Neural progenitor cell (in vitro differentiated cells): Measurements from ENCODE around the gene IFI44L. TPM values are rescaled to one million over a fixed set of nuclear protein-coding genes. Genes with fewer than 3 reads are reported as not detected.

Experiments
- DNase-seq: peaks from one replicate; pipeline ENCODE4 v3.0.0-alpha.2; 2016; ENCODE audit warnings: low spot score
- H2AFZ ChIP-seq: fragments of 200-600 bp; sonication (generic); replicated peaks from 2 replicates; pipeline ENCODE4 v1.6.1; 2016; ENCODE audit warnings: antibody characterized with exemption
- H3F3A ChIP-seq: fragments of 200-600 bp; sonication (generic); 2 replicates; pipeline ENCODE4 v1.6.1; 2016; ENCODE audit warnings: antibody characterized with exemption, low read depth
- H3K27ac ChIP-seq: fragments of 200-600 bp; sonication (generic); 2 replicates; pipeline ENCODE4 v1.5.1; 2016; ENCODE audit warnings: mild to moderate bottlenecking
- H3K27me3 ChIP-seq: fragments of 200-600 bp; sonication (generic); 2 replicates; pipeline ENCODE4 v1.6.1; 2016; ENCODE audit warnings: mild to moderate bottlenecking, moderate library complexity
- H3K36me3 ChIP-seq: fragments of 200-600 bp; sonication (generic); 2 replicates; pipeline ENCODE4 v1.5.1; 2016
- H3K4me1 ChIP-seq: fragments of 200-600 bp; sonication (generic); 2 replicates; pipeline ENCODE4 v1.6.1; 2016; ENCODE audit warnings: mixed run types
- H3K4me2 ChIP-seq: fragments of 200-600 bp; sonication (generic); 2 replicates; pipeline ENCODE4 v1.6.1; 2016
- H3K4me3 ChIP-seq: fragments of 200-600 bp; sonication (generic); 2 replicates; pipeline ENCODE4 v1.5.1; 2016
- H3K79me2 ChIP-seq: fragments of 200-600 bp; sonication (generic); 2 replicates; pipeline ENCODE4 v1.6.1; 2016; ENCODE audit warnings: low read depth
- H3K9ac ChIP-seq: fragments of 200-600 bp; sonication (generic); 2 replicates; pipeline ENCODE4 v1.6.1; 2016
- H3K9me3 ChIP-seq: fragments of 200-600 bp; sonication (generic); 2 replicates; pipeline ENCODE4 v1.5.1; 2016; ENCODE audit warnings: low read depth
- H4K20me1 ChIP-seq: fragments of 200-600 bp; sonication (generic); 2 replicates; pipeline ENCODE4 v1.6.1; 2016; ENCODE audit warnings: low read depth
- H3K27ac Mint-ChIP-seq: 3 replicates; pipeline ENCODE4 v1.8.0; 2021; ENCODE audit warnings: mixed read lengths
- H3K27me3 Mint-ChIP-seq: 2 replicates; pipeline ENCODE4 v1.8.0; 2022; ENCODE audit warnings: low read depth, mild to moderate bottlenecking, inconsistent platforms, moderate library complexity, mixed read lengths; ENCODE audit not compliant: insufficient read depth
- H3K36me3 Mint-ChIP-seq: 3 replicates; pipeline ENCODE4 v1.8.0; 2021; ENCODE audit warnings: mixed read lengths
- H3K4me1 Mint-ChIP-seq: 3 replicates; pipeline ENCODE4 v1.8.0; 2021; ENCODE audit warnings: mixed read lengths
- H3K4me3 Mint-ChIP-seq: 3 replicates; pipeline ENCODE4 v1.8.0; 2021; ENCODE audit warnings: mild to moderate bottlenecking, moderate library complexity, mixed read lengths
- H3K9me3 Mint-ChIP-seq: 3 replicates; pipeline ENCODE4 v1.8.0; 2020; ENCODE audit warnings: mixed read lengths
- EZH2 ChIP-seq: fragments of 200-600 bp; sonication (generic); IDR thresholded peaks from 2 replicates; pipeline ENCODE4 v1.6.1; 2017; ENCODE audit warnings: antibody characterized with exemption, mild to moderate bottlenecking, moderate library complexity
- EZH2phosphoT487 ChIP-seq: fragments of 200-600 bp; sonication (generic); IDR thresholded peaks from 2 replicates; pipeline ENCODE4 v1.6.1; 2017; ENCODE audit warnings: antibody characterized with exemption
- total RNA-seq: library from RNA; depleted of rRNA; stranded (reverse); fragments of >200 nt; gene quantifications from 2 replicates; pipeline ENCODE4 v1.2.3, GENCODE V29; 2015; ENCODE audit warnings: low replicate concordance
- TF ChIP-seq, protein P1 (sequence below): fragments of 200-600 bp; sonication (generic); IDR thresholded peaks from 2 replicates; pipeline ENCODE4 v1.5.1; 2017; ENCODE audit warnings: antibody characterized with exemption, mild to moderate bottlenecking

The IFI44L gene
- total RNA-seq, 1 donor from 2014 or later = not detected

- H3K36me3 ChIP-seq = no peaks in the 10 kb centered on the region
- no peaks in the 10 kb centered on the region for H3F3A ChIP-seq
- H3K4me3 ChIP-seq = no peak overlapping the region
- no peak overlapping the region for H3K27ac Mint-ChIP-seq
- no peaks in the 10 kb centered on the region for H3K4me1 Mint-ChIP-seq
- H3K9me3 Mint-ChIP-seq = no peaks in the 10 kb centered on the region
- no peaks in the 10 kb centered on the region for H3K27me3 ChIP-seq
- H3K9ac ChIP-seq = no peak overlapping the region
- H3K27me3 Mint-ChIP-seq = no peaks in the 10 kb centered on the region
- no peak overlapping the region for H2AFZ ChIP-seq
- no peaks in the 10 kb centered on the region for H3K79me2 ChIP-seq
- TF ChIP-seq EZH2phosphoT487 (no peak), EZH2 (no peak)
- TF ChIP-seq, protein P1, sequence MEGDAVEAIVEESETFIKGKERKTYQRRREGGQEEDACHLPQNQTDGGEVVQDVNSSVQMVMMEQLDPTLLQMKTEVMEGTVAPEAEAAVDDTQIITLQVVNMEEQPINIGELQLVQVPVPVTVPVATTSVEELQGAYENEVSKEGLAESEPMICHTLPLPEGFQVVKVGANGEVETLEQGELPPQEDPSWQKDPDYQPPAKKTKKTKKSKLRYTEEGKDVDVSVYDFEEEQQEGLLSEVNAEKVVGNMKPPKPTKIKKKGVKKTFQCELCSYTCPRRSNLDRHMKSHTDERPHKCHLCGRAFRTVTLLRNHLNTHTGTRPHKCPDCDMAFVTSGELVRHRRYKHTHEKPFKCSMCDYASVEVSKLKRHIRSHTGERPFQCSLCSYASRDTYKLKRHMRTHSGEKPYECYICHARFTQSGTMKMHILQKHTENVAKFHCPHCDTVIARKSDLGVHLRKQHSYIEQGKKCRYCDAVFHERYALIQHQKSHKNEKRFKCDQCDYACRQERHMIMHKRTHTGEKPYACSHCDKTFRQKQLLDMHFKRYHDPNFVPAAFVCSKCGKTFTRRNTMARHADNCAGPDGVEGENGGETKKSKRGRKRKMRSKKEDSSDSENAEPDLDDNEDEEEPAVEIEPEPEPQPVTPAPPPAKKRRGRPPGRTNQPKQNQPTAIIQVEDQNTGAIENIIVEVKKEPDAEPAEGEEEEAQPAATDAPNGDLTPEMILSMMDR = no peak
- H3K4me2 ChIP-seq = no peak overlapping the region
- H3K4me1 ChIP-seq = no peaks in the 10 kb centered on the region
- H3K4me3 Mint-ChIP-seq = no peak overlapping the region
- no peaks in the 10 kb centered on the region for H4K20me1 ChIP-seq
- no peaks in the 10 kb centered on the region for H3K36me3 Mint-ChIP-seq
- no peaks in the 10 kb centered on the region for H3K9me3 ChIP-seq
- no peak overlapping the region for H3K27ac ChIP-seq
- no peak for DNase-seq
Measured at GRCh38 chr1:78601068-78601467, 19.2 kb upstream of the IFI44L start.

DNA sequence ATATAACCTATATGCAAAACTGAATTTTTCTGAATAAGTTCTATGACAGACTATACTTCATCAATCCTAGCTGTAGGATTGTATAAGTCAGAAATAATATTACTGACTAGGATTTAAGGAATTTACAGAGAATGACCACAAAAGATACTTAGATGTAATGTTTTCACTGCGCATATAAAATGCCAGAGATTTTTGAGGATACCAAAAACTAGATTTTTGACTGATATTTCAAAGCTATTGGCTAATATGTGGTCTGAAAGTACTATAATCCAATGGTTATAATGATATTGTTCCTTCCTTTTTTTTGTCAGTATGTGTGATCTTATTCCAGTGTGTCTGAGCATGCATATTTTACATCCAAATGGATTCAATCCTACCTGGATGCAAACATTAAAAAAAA lies 17.0 kb upstream of the IFI44L start:
- no peaks in the 10 kb centered on the region for H3K4me1 Mint-ChIP-seq
- H3K36me3 Mint-ChIP-seq = no peaks in the 10 kb centered on the region
- H3K4me3 Mint-ChIP-seq = no peak overlapping the region
- Histone ChIP-seq H3K4me2 (no peak overlapping the region), H2AFZ (no peak overlapping the region), H3F3A (no peaks in the 10 kb centered on the region), H3K9me3 (no peaks in the 10 kb centered on the region), H3K4me1 (no peaks in the 10 kb centered on the region), H3K27me3 (no peaks in the 10 kb centered on the region), H3K27ac (no peak overlapping the region), H3K9ac (no peak overlapping the region), H3K4me3 (no peak overlapping the region), H3K79me2 (no peaks in the 10 kb centered on the region), H4K20me1 (no peaks in the 10 kb centered on the region), H3K36me3 (no peaks in the 10 kb centered on the region)
- DNase-seq = no peak
- TF ChIP-seq EZH2phosphoT487 (no peak), EZH2 (no peak)
- TF ChIP-seq, protein P1 = no peak
- no peaks in the 10 kb centered on the region for H3K9me3 Mint-ChIP-seq
- no peaks in the 10 kb centered on the region for H3K27me3 Mint-ChIP-seq
- no peak overlapping the region for H3K27ac Mint-ChIP-seq

DNA sequence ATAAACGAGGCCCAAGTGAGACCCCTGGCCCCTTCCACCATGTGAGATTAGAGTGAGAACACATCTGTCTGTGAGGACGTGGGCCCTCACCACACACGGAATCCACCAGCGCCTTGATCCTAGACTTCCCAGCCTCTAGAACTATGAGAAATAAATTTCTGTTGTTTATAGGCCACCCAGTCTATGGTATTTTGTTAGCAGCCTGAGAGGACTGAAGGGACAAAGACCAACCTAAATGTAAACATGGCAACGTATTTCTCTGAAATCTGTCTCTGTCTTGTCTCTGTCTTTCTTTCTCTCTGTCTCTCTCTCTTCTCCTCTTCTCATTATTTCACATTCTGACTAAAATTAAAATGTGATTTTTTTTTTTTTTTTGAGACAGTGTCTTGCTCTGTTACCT lies 15.6 kb upstream of the IFI44L start:
- Histone ChIP-seq H3K27me3 (no peaks in the 10 kb centered on the region), H3K4me1 (no peaks in the 10 kb centered on the region), H3K4me2 (no peak overlapping the region), H3K4me3 (no peak overlapping the region), H3K79me2 (no peaks in the 10 kb centered on the region), H3F3A (no peaks in the 10 kb centered on the region), H3K9ac (no peak overlapping the region), H4K20me1 (no peaks in the 10 kb centered on the region), H3K36me3 (no peaks in the 10 kb centered on the region), H2AFZ (no peak overlapping the region), H3K9me3 (no peaks in the 10 kb centered on the region), H3K27ac (no peak overlapping the region)
- Mint-ChIP-seq H3K9me3 (no peaks in the 10 kb centered on the region), H3K27me3 (no peaks in the 10 kb centered on the region), H3K4me1 (no peaks in the 10 kb centered on the region), H3K27ac (no peak overlapping the region), H3K36me3 (no peaks in the 10 kb centered on the region), H3K4me3 (no peak overlapping the region)
- no peak for DNase-seq
- TF ChIP-seq EZH2 (no peak), EZH2phosphoT487 (no peak)
- TF ChIP-seq, protein P1 = no peak

- H3K9me3 ChIP-seq = no peaks in the 10 kb centered on the region
- Mint-ChIP-seq H3K9me3 (no peaks in the 10 kb centered on the region), H3K27ac (no peak overlapping the region), H3K36me3 (no peaks in the 10 kb centered on the region), H3K4me1 (no peaks in the 10 kb centered on the region), H3K27me3 (no peaks in the 10 kb centered on the region), H3K4me3 (no peak overlapping the region)
- no peaks in the 10 kb centered on the region for H3K4me1 ChIP-seq
- TF ChIP-seq, protein P1 = no peak
- TF ChIP-seq EZH2 (no peak), EZH2phosphoT487 (no peak)
- no peaks in the 10 kb centered on the region for H3K27me3 ChIP-seq
- no peaks in the 10 kb centered on the region for H3F3A ChIP-seq
- no peak overlapping the region for H3K9ac ChIP-seq
- H3K36me3 ChIP-seq = no peaks in the 10 kb centered on the region
- DNase-seq = no peak
- H3K4me2 ChIP-seq = no peak overlapping the region
- peak overlapping the region; percentile 70 for H2AFZ ChIP-seq
- H3K79me2 ChIP-seq = no peaks in the 10 kb centered on the region
- no peak overlapping the region for H3K4me3 ChIP-seq
- no peak overlapping the region for H3K27ac ChIP-seq
- H4K20me1 ChIP-seq = no peaks in the 10 kb centered on the region
Measured at GRCh38 chr1:78606274-78606673, 14.0 kb upstream of the IFI44L start.
